ENCODE measurements around the gene KCNIP1. TPM values are rescaled to one million over a fixed set of nuclear protein-coding genes. Genes with fewer than 3 reads are reported as not detected.

KCNIP1 gene
- total RNA-seq, 4 donors from 2014 or later, result 4.8 to 9.2 (median 7.3) TPM; not detected in 1

- Histone ChIP-seq H3K4me1 (no peaks in the 10 kb centered on the region), H3K27ac (no peak overlapping the region), H3K27me3 (no peaks in the 10 kb centered on the region), H3K36me3 (no peaks in the 10 kb centered on the region), H3K9me3 (no peaks in the 10 kb centered on the region), H3K4me3 (no peak overlapping the region)
- TF ChIP-seq EP300 (IDR thresholded peaks at IDR 0.05), result no peak
- TF ChIP-seq, protein P1, sequence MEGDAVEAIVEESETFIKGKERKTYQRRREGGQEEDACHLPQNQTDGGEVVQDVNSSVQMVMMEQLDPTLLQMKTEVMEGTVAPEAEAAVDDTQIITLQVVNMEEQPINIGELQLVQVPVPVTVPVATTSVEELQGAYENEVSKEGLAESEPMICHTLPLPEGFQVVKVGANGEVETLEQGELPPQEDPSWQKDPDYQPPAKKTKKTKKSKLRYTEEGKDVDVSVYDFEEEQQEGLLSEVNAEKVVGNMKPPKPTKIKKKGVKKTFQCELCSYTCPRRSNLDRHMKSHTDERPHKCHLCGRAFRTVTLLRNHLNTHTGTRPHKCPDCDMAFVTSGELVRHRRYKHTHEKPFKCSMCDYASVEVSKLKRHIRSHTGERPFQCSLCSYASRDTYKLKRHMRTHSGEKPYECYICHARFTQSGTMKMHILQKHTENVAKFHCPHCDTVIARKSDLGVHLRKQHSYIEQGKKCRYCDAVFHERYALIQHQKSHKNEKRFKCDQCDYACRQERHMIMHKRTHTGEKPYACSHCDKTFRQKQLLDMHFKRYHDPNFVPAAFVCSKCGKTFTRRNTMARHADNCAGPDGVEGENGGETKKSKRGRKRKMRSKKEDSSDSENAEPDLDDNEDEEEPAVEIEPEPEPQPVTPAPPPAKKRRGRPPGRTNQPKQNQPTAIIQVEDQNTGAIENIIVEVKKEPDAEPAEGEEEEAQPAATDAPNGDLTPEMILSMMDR (IDR thresholded peaks at IDR 0.05), result no peak
- 87 to 90% methylated on average over 3 of the region's 3 CpGs for WGBS, 2 donors
- no peak for DNase-seq (ENCODE audit: low spot score in 2 of 2)
These were observed 215.7 kb downstream of the KCNIP1 start for GRCh38 chr5:170719551-170719950.

DNA sequence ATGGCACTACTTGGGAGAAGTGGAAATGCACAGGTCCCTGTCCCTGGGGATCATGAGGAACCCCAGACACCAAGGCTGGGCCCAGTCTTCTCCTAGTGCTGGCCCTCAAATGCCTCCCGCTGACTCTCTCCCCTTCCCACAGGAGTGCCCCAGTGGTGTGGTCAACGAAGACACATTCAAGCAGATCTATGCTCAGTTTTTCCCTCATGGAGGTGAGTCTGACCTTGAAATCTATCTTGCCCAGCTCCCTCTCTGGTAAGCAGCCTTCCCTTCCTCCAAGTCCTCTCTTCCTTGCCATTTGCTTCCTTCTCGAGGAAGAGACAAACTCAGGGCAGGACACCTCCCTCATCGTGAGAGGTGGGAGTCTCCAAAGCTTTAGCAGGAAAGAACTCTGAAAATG is 216.4 kb downstream of the KCNIP1 start:
- 84 to 86% methylated on average over 4 of the region's 4 CpGs for WGBS, 2 donors
- no peak for DNase-seq (ENCODE audit: low spot score in 2 of 2)
- no peaks in the 10 kb centered on the region for H3K4me1 ChIP-seq
- H3K4me3 ChIP-seq, result no peak overlapping the region
- H3K27ac ChIP-seq, result no peak overlapping the region
- H3K36me3 ChIP-seq, result no peaks in the 10 kb centered on the region
- TF ChIP-seq, protein P1 (IDR thresholded peaks at IDR 0.05), result no peak
- no peak for TF ChIP-seq EP300 (IDR thresholded peaks at IDR 0.05)
- TF ChIP-seq POLR2A (IDR thresholded peaks at IDR 0.05), result no peak
- no peaks in the 10 kb centered on the region for H3K27me3 ChIP-seq
- H3K9me3 ChIP-seq, result no peaks in the 10 kb centered on the region

DNA sequence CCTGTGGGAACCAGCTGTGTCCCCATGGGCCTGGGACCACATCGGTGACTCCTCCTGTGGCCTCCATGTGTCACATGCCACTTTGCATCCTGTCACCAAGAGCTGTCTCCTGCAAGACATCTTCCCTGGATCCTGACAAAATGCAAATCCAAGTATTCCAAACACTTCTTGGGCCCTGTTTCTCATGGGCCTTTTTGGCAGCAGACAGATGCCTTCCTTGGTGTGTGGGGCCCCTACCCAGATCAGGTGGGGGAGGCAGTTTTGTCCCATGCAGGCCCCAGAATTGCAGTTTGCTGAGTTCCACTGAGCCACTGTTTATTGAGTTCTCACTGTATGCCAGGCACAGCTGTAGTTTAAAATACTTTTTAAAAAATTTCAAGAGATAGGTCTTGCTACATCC is 217.2 kb downstream of the KCNIP1 start:
- no peak for TF ChIP-seq POLR2A (IDR thresholded peaks at IDR 0.05)
- no peak for TF ChIP-seq EP300 (IDR thresholded peaks at IDR 0.05)
- no peaks in the 10 kb centered on the region for H3K4me1 ChIP-seq
- no peak overlapping the region for H3K27ac ChIP-seq
- WGBS, 2 donors, result 62 to 73% methylated on average over 1 of the region's 1 CpG
- no peak for DNase-seq (ENCODE audit: low spot score in 2 of 2)
- no peaks in the 10 kb centered on the region for H3K36me3 ChIP-seq
- no peaks in the 10 kb centered on the region for H3K27me3 ChIP-seq
- H3K4me3 ChIP-seq, result no peak overlapping the region
- H3K9me3 ChIP-seq, result no peaks in the 10 kb centered on the region

DNA sequence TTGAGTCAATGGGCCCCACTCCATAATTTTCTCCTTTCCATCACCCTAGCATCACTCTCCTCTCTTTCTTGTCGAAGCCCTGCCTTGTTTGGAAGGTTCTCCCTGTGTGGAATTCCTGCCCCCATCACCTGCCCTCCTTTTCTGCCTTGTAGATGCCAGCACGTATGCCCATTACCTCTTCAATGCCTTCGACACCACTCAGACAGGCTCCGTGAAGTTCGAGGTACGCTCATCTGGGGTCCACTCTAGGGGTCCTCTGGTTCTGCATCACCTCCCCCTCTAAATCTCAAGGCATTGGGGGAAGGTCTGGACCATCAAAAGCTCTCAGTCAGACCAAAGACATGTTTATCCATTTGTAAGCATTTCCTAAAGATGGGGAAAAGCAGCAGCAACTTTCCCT is 217.9 kb downstream of the KCNIP1 start:
- DNase-seq (ENCODE audit: low spot score in 2 of 2), result no peak
- Histone ChIP-seq H3K4me1 (no peaks in the 10 kb centered on the region), H3K27me3 (no peaks in the 10 kb centered on the region), H3K4me3 (no peak overlapping the region), H3K9me3 (no peaks in the 10 kb centered on the region), H3K27ac (no peak overlapping the region), H3K36me3 (no peaks in the 10 kb centered on the region)
- 92 to 96% methylated on average over 6 of the region's 6 CpGs for WGBS, 2 donors
- TF ChIP-seq EP300 (IDR thresholded peaks at IDR 0.05) (no peak), POLR2A (IDR thresholded peaks at IDR 0.05) (no peak)
- TF ChIP-seq, protein P1 (IDR thresholded peaks at IDR 0.05), result no peak

GRCh38 chr5:170722316-170722715 is 218.5 kb downstream of the KCNIP1 start:
- H3K27ac ChIP-seq, result no peak overlapping the region
- WGBS, 2 donors, result 83 to 90% methylated on average over 3 of the region's 3 CpGs
- TF ChIP-seq, protein P1 (IDR thresholded peaks at IDR 0.05), result no peak
- TF ChIP-seq POLR2A (IDR thresholded peaks at IDR 0.05) (no peak), EP300 (IDR thresholded peaks at IDR 0.05) (no peak)
- no peak for DNase-seq (ENCODE audit: low spot score in 2 of 2)
- no peaks in the 10 kb centered on the region for H3K9me3 ChIP-seq
- no peaks in the 10 kb centered on the region for H3K4me1 ChIP-seq
- no peaks in the 10 kb centered on the region for H3K36me3 ChIP-seq
- H3K27me3 ChIP-seq, result no peaks in the 10 kb centered on the region
- H3K4me3 ChIP-seq, result no peak overlapping the region

DNA sequence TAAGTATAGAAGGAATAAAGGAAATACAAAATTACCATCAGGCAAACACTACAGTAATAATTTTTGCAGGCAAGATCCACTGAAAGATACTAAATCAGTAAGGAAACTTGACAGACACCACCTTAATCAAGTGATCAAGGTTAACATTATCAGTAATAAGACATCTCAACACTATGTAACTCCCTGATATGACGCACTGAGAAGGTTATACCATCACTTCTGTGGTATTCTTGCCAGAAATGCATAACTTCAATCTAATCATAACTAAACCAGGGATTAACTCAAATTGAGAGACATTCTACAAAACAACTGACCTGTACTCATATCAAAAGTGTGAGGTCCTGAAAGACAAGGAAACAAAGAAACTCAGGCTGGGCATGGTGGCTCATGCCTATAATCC is 227.2 kb downstream of the KCNIP1 start:
- DNase-seq (ENCODE audit: low spot score in 2 of 2), result no peak
- Histone ChIP-seq H3K27ac (no peak overlapping the region), H3K27me3 (no peaks in the 10 kb centered on the region), H3K4me3 (no peak overlapping the region), H3K4me1 (no peaks in the 10 kb centered on the region), H3K9me3 (peaks cover 0 to 17% (median 0%) of the 10 kb centered on the region in 4 donors), H3K36me3 (no peaks in the 10 kb centered on the region)
- TF ChIP-seq POLR2A (IDR thresholded peaks at IDR 0.05) (no peak), EP300 (IDR thresholded peaks at IDR 0.05) (no peak)
- TF ChIP-seq, protein P1 (IDR thresholded peaks at IDR 0.05), result no peak
- 100% methylated on average over 1 of the region's 1 CpG for WGBS, 2 donors

Measured in tibial nerve (tissue), 4 donors.